GM19372 (cell line): ENCODE measurements around the gene MAGOHB.

Source experiments
- ATAC-seq: cut with Tn5 transposase; IDR thresholded peaks from one replicate; pipeline ENCODE4 v1.9.1; 2021; ENCODE audit warnings: mild to moderate bottlenecking, low read depth, moderate library complexity; ENCODE audit not compliant: unreplicated experiment

MAGOHB gene

GRCh38 chr12:10557766-10558165 lies 55.6 kb downstream of the MAGOHB start:
- no peak for ATAC-seq

DNA sequence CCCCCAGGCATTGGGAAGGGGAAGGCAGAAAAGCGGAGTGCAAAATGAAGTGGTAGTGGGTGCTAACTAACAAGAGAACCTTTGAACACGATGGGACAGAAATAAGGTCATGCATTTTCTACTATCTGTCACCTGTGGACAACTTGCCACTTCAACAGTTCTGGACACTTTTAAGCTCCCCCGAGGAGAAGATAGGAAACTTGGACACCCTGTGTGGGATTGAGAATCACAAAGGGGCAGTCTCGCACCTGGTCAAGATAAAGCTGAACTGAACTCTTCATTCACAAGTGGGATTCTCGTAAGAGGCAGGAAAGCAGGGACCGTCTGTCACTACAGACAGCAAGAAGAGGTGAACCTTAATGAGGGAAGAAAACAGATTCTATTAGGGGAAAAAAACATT lies 56.1 kb downstream of the MAGOHB start:
- no peak for ATAC-seq

GRCh38 chr12:10554756-10555481 lies 58.5 kb downstream of the MAGOHB start:
- no peak for ATAC-seq

DNA sequence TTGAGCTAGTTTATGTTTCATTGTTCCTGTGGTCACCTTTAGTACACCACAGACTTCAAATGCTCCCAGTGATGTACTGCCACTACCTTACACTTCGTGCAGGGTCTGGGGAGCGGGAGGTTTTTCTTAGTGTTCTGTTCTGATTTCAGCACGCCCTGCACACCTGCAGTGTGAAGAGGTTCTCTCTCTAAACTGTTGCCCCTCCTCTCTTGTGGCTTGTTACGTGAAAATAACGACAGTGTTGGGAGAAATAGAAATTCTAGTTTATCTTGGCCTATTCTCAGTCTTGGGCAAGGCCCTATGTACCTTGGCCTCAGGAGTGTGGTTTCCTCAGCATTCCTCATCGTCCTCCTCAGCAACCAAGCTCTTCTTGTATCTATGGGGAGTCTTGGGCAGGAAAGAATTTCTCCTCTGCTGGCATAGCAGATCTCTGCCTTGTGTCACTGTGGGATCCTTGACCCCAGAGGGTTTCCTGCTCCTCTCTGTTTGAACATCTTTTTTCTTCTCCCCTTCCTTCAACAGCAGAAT lies 59.1 kb downstream of the MAGOHB start:
- ATAC-seq: no peak
